Smooth muscle cell of the brain vasculature (primary cell): ENCODE data around the gene FERMT3.
"Not testable (repeated sequence)": the region's sequence is repeated elsewhere in the genome, so short reads cannot be mapped to it uniquely, and the experiment has no call there.

Experiments
- DNase-seq: peaks from one replicate; pipeline ENCODE4 v3.0.0-alpha.2; 2012; ENCODE audit warnings: low read depth, low spot score

FERMT3 gene

GRCh38 chr11:64206457-64207255 is at the start of gene FERMT3:
TSS of gene FERMT3 (plus strand) at chr11:64206721. CDS start at chr11:64207365, 644 bp downstream.
- no peak for DNase-seq

DNA sequence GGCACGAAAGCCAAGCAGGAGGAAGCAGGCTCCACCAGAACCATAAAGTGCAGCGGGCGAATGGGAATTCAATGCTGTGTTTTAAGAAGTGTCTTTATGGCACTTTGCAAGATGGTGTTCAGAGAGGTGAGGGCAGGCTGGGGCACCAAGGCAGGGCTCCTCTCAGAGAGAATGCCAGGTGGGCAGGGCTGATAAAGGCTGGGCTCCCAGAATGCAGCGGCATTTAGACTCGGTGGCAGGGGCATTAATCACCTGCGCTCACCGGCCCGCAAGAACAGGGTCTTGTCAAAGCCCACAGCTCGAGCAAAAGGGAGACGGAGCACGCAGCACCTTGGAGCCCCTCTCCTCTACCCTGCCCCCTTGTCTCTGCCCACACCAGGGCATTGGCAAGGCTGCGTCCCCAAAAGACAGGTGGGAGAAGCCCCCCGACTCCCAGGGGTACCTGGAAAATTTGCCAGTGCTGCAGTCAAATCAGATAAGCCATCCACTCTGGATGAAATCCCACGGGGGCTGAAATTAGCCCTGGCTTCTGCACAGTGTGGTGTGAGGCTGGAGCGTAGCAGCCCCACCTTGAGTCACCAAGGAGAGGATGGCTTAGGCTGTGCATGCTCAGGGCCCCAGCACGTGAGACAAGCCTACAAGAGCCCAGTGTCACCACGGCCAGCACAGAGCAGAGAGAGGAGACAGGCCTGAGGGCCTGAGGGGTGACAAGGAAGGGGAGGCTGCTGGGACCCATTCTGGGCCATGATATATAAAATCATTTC is 48.7 kb upstream of the FERMT3 start:
- DNase-seq = no peak

GRCh38 chr11:64161037-64161436 is 45.5 kb upstream of the FERMT3 start:
- no peak for DNase-seq

DNA sequence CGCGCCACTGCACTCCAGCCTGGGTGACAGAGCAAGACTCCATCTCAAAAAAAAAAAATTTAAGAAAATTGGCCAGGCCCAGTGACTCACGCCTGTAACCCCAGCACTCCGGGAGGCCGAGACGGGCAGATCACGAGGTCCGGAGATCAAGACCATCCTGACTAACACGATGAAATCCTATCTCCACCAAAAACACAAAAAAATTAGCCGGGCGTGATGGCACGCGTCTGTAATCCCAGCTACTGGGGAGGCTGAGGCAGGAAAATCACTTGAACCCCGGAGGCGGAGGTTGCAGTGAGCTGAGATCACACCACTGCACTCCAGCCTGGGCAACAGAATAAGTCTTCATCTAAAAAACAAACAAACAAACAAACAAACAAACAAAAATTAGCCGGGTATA is 43.8 kb upstream of the FERMT3 start:
- not testable (repeated sequence) for DNase-seq

- no peak for DNase-seq
Measured at GRCh38 chr11:64163951-64164350, 42.6 kb upstream of the FERMT3 start.

GRCh38 chr11:64164392-64165312 is 41.9 kb upstream of the FERMT3 start:
- DNase-seq = no peak

DNA sequence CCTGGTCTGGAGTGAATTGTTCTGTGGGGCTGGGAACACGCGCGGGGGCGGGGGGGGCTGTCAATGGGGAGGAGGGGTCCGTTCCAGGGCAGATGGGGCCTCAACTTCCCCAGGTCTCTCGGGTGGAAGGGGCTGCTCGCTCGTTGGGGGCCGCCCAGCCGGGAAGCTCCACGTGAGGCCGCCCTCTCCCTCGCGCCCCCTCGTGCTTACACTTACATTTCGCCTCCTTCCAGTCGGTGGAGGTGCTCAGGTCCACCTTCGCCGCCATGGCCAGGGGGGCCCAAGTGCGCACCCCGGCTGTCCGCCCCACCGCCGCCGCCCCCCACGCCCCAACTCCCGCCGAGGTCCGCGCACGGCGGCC is 41.1 kb upstream of the FERMT3 start:
- no peak for DNase-seq

DNA sequence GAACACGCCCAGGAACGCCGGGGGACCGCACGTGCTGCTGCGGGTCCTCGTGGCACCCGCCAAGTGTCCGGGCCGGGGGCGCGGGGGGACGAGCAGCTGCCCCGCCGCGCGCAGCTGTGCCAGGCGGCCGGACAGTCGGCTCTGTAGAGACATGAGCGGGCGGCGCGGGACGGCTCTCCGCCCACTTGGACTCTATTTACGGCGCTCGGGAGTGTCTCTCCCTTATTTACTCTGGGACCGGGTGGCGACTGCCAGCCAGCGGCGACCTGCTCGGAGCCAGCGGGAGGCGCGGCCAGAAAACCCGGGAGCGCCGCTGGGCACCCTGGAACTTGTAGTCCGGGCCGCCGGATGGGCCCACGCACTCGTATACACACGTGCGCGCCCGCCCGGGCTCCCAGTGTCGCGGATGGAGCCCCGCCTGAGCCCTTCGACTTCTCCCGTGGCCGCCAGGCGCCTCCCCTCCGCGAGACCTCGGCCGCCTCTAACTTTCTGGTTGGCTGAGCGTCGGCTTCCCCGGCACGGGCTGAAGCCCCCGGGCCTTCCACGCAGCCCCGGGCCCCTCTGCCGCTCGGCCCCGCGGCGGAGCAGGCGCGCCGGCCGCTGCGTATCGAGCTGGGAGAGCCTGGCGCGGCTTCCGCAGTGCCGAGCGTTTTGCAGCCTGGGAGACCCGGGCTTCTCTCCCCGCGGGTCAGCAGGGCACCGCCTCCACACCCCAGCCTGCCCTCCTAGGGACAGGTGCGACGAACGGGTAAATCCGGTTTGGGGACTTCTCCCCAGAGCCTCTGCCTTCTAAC is 40.5 kb upstream of the FERMT3 start, which contains the start of gene MACROD1:
MACROD1 (minus strand) TSS at position 272 of the 794 bp plus-strand sequence; CDS start at position 153, 119 bp downstream.
- DNase-seq = peak; percentile 39

DNA sequence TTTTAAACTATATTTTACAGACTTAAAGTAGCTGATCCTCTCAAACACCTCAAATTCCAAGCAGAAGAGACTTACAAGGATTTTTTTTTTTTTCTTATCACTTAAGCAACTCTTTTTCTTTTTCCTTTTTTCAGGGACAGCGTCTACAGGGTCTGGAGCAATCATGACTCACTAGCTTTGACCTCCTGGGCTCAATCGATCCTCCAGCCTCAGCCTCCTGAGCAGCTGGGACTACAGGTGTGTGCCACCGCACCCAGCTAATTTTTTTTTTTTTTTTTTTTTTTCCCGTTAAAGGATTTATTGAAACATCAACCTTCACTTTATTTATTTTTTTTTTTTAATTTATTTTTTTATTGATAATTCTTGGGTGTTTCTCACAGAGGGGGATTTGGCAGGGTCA is 36.1 kb upstream of the FERMT3 start:
- no peak for DNase-seq

- DNase-seq = no peak
Measured at GRCh38 chr11:64173616-64174355, 32.7 kb upstream of the FERMT3 start.

DNA sequence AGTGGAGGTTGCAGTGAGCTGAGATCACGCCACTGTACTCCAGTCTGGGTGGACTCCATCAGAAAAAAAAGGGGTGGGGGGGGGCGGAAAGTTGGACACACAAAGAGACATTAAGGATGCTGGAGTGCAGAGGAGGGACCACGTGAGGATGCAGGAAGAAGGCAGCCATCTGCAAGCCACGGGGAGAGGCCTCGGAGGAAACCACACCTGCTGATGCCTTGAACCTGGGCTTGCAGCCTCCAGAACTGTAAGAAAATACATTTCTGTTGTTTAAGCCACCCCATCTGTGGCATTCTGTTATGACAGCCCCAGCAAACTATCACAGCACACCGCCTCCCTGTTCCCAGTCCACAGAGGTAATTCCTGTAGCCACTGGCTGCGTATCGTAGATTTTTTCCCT is 29.8 kb upstream of the FERMT3 start:
- no peak for DNase-seq

- no peak for DNase-seq
Measured at GRCh38 chr11:64178203-64178602, 28.3 kb upstream of the FERMT3 start.

- DNase-seq = no peak
Measured at GRCh38 chr11:64178951-64179639, 27.4 kb upstream of the FERMT3 start.

- DNase-seq = no peak
Measured at GRCh38 chr11:64180891-64181290, 25.6 kb upstream of the FERMT3 start.

DNA sequence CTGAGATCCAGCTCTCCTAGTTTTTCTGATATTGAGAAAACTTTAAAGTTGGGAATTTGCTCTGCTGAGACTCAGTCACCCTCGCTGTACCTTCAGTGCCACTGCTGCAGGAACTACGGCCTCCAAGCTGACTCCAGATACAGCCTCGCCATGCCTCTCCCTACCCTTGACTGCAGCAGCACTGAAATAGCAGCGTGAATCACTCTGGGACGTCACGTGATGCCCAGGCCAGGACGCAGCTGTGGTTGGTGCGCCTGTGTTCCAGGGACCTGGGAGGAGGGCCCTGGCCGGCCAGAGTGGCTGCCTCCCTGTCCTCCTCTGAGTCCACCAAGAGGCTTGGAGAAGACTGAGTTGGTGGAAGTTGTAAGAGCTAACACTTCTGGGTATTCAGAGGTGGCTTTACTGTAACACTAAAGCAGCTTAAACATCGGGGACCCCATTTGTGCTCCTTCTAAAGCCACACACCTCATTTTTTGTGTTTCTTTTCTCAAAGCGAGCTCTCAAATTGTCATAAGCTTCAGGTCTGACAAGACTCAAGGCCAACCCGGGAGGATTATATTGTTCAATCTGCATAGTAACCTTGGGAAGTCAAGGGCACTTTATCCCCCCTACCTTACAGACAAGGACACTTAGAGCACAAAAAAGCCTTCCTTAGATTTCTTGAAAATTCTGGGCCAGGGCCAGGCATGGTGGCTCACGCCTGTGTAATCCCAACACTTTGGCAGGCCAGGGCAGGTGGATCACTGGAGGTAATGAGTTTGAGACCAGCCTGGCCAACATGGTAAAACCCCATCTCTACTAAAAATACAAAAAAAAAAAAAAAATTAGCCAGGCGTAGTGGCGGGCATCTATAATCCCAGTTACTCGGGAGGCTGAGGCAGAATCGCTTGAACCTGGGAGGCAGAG is 24.8 kb upstream of the FERMT3 start:
- peak; percentile 65 for DNase-seq

GRCh38 chr11:64183890-64184289 is 22.6 kb upstream of the FERMT3 start:
- DNase-seq = no peak

- peak; percentile 59 for DNase-seq
Measured at GRCh38 chr11:64185175-64185692, 21.3 kb upstream of the FERMT3 start.
